A673 (cell line): ENCODE results near the gene LARP4B.

Source experiments
- EZH2 ChIP-seq: fragments of 200-600 bp; sonication (generic); IDR thresholded peaks from 2 replicates; pipeline ENCODE4 v1.6.1; 2017; ENCODE audit warnings: borderline replicate concordance, low read depth, mild to moderate bottlenecking, mixed read lengths, antibody characterized with exemption, low read length; ENCODE audit not compliant: poor library complexity, severe bottlenecking
- TF ChIP-seq, protein P1 (sequence below): fragments of 300-800, 200-600 bp; sonication (generic); conservative IDR thresholded peaks from 2 replicates; pipeline ENCODE4 v1.5.1; 2017; ENCODE audit warnings: low read depth, mild to moderate bottlenecking, antibody characterized with exemption, low read length, moderate library complexity, mixed read lengths

DNA sequence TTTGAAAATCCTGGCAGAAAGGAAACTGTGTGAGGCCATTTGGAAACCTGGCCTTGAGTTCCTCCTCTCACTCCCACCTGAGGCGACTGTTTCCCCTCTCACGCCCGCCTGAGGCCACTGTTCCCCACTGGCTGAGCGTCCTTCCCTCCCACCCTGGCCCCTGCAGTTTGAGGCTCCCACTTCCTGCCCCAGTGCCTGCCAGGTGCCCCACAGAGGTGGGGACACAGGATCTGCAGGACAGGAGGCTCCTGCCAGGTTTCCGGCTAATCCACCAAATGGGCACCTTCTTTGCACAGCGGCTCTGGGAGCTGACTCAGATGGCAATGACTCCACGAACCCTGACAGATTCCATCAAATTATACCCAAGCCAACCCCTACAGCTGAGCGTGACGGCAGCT is 24.3 kb upstream of the LARP4B start:
- TF ChIP-seq EZH2: no peak
- TF ChIP-seq, protein P1, sequence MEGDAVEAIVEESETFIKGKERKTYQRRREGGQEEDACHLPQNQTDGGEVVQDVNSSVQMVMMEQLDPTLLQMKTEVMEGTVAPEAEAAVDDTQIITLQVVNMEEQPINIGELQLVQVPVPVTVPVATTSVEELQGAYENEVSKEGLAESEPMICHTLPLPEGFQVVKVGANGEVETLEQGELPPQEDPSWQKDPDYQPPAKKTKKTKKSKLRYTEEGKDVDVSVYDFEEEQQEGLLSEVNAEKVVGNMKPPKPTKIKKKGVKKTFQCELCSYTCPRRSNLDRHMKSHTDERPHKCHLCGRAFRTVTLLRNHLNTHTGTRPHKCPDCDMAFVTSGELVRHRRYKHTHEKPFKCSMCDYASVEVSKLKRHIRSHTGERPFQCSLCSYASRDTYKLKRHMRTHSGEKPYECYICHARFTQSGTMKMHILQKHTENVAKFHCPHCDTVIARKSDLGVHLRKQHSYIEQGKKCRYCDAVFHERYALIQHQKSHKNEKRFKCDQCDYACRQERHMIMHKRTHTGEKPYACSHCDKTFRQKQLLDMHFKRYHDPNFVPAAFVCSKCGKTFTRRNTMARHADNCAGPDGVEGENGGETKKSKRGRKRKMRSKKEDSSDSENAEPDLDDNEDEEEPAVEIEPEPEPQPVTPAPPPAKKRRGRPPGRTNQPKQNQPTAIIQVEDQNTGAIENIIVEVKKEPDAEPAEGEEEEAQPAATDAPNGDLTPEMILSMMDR: no peak
